ENCODE measurements around the gene ADSS2.
A peak's percentile ranks its signal among the peaks of the same experiment; 100 is the strongest.

Gene ADSS2

GRCh38 chr1:244445320-244446181, 6.2 kb downstream of the ADSS2 start:
- Histone ChIP-seq H3K79me2 (ENCODE audit: control insufficient read depth, insufficient read depth, low read length, unreplicated experiment) (peaks cover 85% of the 10 kb centered on the region), H3K27me3 (ENCODE audit: insufficient read depth, low read length) (no peaks in the 10 kb centered on the region), H3K27ac (ENCODE audit: low read depth, low read length) (peak overlapping the region; percentile 53), H3K36me3 (ENCODE audit: insufficient read depth, low read length) (peaks cover 3% of the 10 kb centered on the region; the same call in 1 of the 2 replicates), H3K4me1 (ENCODE audit: control insufficient read depth, insufficient read depth, low read length, unreplicated experiment) (peaks cover 47% of the 10 kb centered on the region), H3K4me3 (ENCODE audit: low read depth, low read length) (0 out of 2 replicates have a peak overlapping the region, but pooled peaks have one; percentile 33), H2AFZ (ENCODE audit: low read length, unreplicated experiment) (no peak overlapping the region)

- Histone ChIP-seq H2AFZ (ENCODE audit: low read length, unreplicated experiment) (no peak overlapping the region), H3K4me3 (ENCODE audit: low read depth, low read length) (no peak overlapping the region), H3K36me3 (ENCODE audit: insufficient read depth, low read length) (peaks cover 3% of the 10 kb centered on the region; the same call in 1 of the 2 replicates), H3K4me1 (ENCODE audit: control insufficient read depth, insufficient read depth, low read length, unreplicated experiment) (peaks cover 43% of the 10 kb centered on the region), H3K27me3 (ENCODE audit: insufficient read depth, low read length) (no peaks in the 10 kb centered on the region), H3K27ac (ENCODE audit: low read depth, low read length) (0 out of 2 replicates have a peak overlapping the region, but pooled peaks have one; percentile 53), H3K79me2 (ENCODE audit: control insufficient read depth, insufficient read depth, low read length, unreplicated experiment) (peaks cover 82% of the 10 kb centered on the region)
Observed at GRCh38 chr1:244444854-244445253, 6.9 kb downstream of the ADSS2 start.

- H2AFZ ChIP-seq (ENCODE audit: low read length, unreplicated experiment) = no peak overlapping the region
- no peaks in the 10 kb centered on the region for H3K27me3 ChIP-seq (ENCODE audit: insufficient read depth, low read length)
- peaks cover 77% of the 10 kb centered on the region for H3K79me2 ChIP-seq (ENCODE audit: control insufficient read depth, insufficient read depth, low read length, unreplicated experiment)
- no peak overlapping the region for H3K27ac ChIP-seq (ENCODE audit: low read depth, low read length)
- peaks cover 3% of the 10 kb centered on the region; the same call in 1 of the 2 replicates for H3K36me3 ChIP-seq (ENCODE audit: insufficient read depth, low read length)
- H3K4me1 ChIP-seq (ENCODE audit: control insufficient read depth, insufficient read depth, low read length, unreplicated experiment) = peaks cover 39% of the 10 kb centered on the region
- H3K4me3 ChIP-seq (ENCODE audit: low read depth, low read length) = no peak overlapping the region
Observed at GRCh38 chr1:244442850-244443249, 8.9 kb downstream of the ADSS2 start.

- 0 out of 2 replicates have a peak, but pooled peaks cover 3% of the 10 kb centered on the region for H3K36me3 ChIP-seq (ENCODE audit: insufficient read depth, low read length)
Observed at GRCh38 chr1:244439391-244440032, 12.2 kb downstream of the ADSS2 start.

GRCh38 chr1:244437086-244437468, 14.6 kb downstream of the ADSS2 start:
- Histone ChIP-seq H3K4me3 (ENCODE audit: low read depth, low read length) (peak overlapping the region; percentile 52; the same call in 1 of the 2 replicates), H3K36me3 (ENCODE audit: insufficient read depth, low read length) (peaks cover 5% of the 10 kb centered on the region), H3K27me3 (ENCODE audit: insufficient read depth, low read length) (no peaks in the 10 kb centered on the region), H3K79me2 (ENCODE audit: control insufficient read depth, insufficient read depth, low read length, unreplicated experiment) (peaks cover 30% of the 10 kb centered on the region), H2AFZ (ENCODE audit: low read length, unreplicated experiment) (no peak overlapping the region), H3K4me1 (ENCODE audit: control insufficient read depth, insufficient read depth, low read length, unreplicated experiment) (peaks cover 38% of the 10 kb centered on the region), H3K27ac (ENCODE audit: low read depth, low read length) (peak overlapping the region; percentile 97)

More at GRCh38 chr1:244439391-244440032, 12.2 kb downstream of the ADSS2 start:
- H3K27ac ChIP-seq (ENCODE audit: low read depth, low read length) = no peak overlapping the region
- H2AFZ ChIP-seq (ENCODE audit: low read length, unreplicated experiment) = no peak overlapping the region
- peaks cover 50% of the 10 kb centered on the region for H3K79me2 ChIP-seq (ENCODE audit: control insufficient read depth, insufficient read depth, low read length, unreplicated experiment)
- H3K27me3 ChIP-seq (ENCODE audit: insufficient read depth, low read length) = no peaks in the 10 kb centered on the region
- no peak overlapping the region for H3K4me3 ChIP-seq (ENCODE audit: low read depth, low read length)
- H3K4me1 ChIP-seq (ENCODE audit: control insufficient read depth, insufficient read depth, low read length, unreplicated experiment) = peaks cover 38% of the 10 kb centered on the region

GRCh38 chr1:244436336-244437085, 15.2 kb downstream of the ADSS2 start:
- peaks cover 38% of the 10 kb centered on the region for H3K4me1 ChIP-seq (ENCODE audit: control insufficient read depth, insufficient read depth, low read length, unreplicated experiment)
- peak overlapping the region; percentile 52 for H3K4me3 ChIP-seq (ENCODE audit: low read depth, low read length)
- H3K27ac ChIP-seq (ENCODE audit: low read depth, low read length) = peak overlapping the region; percentile 97
- no peaks in the 10 kb centered on the region for H3K27me3 ChIP-seq (ENCODE audit: insufficient read depth, low read length)
- H2AFZ ChIP-seq (ENCODE audit: low read length, unreplicated experiment) = no peak overlapping the region
- H3K79me2 ChIP-seq (ENCODE audit: control insufficient read depth, insufficient read depth, low read length, unreplicated experiment) = peaks cover 25% of the 10 kb centered on the region
- peaks cover 10% of the 10 kb centered on the region for H3K36me3 ChIP-seq (ENCODE audit: insufficient read depth, low read length)

GRCh38 chr1:244435562-244436205, 16.0 kb downstream of the ADSS2 start:
- Histone ChIP-seq H3K27ac (ENCODE audit: low read depth, low read length) (peak overlapping the region; percentile 97), H2AFZ (ENCODE audit: low read length, unreplicated experiment) (no peak overlapping the region), H3K36me3 (ENCODE audit: insufficient read depth, low read length) (peaks cover 10% of the 10 kb centered on the region), H3K4me3 (ENCODE audit: low read depth, low read length) (peak overlapping the region; percentile 52), H3K79me2 (ENCODE audit: control insufficient read depth, insufficient read depth, low read length, unreplicated experiment) (peaks cover 23% of the 10 kb centered on the region), H3K27me3 (ENCODE audit: insufficient read depth, low read length) (no peaks in the 10 kb centered on the region), H3K4me1 (ENCODE audit: control insufficient read depth, insufficient read depth, low read length, unreplicated experiment) (peaks cover 38% of the 10 kb centered on the region)

- no peak overlapping the region for H3K27ac ChIP-seq (ENCODE audit: low read depth, low read length)
- H3K36me3 ChIP-seq (ENCODE audit: insufficient read depth, low read length) = peaks cover 20% of the 10 kb centered on the region
- H3K79me2 ChIP-seq (ENCODE audit: control insufficient read depth, insufficient read depth, low read length, unreplicated experiment) = peaks cover 8% of the 10 kb centered on the region
- no peak overlapping the region for H2AFZ ChIP-seq (ENCODE audit: low read length, unreplicated experiment)
- H3K4me1 ChIP-seq (ENCODE audit: control insufficient read depth, insufficient read depth, low read length, unreplicated experiment) = peaks cover 11% of the 10 kb centered on the region
- no peaks in the 10 kb centered on the region for H3K27me3 ChIP-seq (ENCODE audit: insufficient read depth, low read length)
- no peak overlapping the region for H3K4me3 ChIP-seq (ENCODE audit: low read depth, low read length)
Observed at GRCh38 chr1:244431166-244431565, 20.5 kb downstream of the ADSS2 start.

- H3K79me2 ChIP-seq (ENCODE audit: control insufficient read depth, insufficient read depth, low read length, unreplicated experiment) = peaks cover 8% of the 10 kb centered on the region
- peaks cover 20% of the 10 kb centered on the region for H3K36me3 ChIP-seq (ENCODE audit: insufficient read depth, low read length)
- no peak overlapping the region for H2AFZ ChIP-seq (ENCODE audit: low read length, unreplicated experiment)
- H3K27me3 ChIP-seq (ENCODE audit: insufficient read depth, low read length) = no peaks in the 10 kb centered on the region
- no peak overlapping the region for H3K27ac ChIP-seq (ENCODE audit: low read depth, low read length)
- no peaks in the 10 kb centered on the region for H3K4me1 ChIP-seq (ENCODE audit: control insufficient read depth, insufficient read depth, low read length, unreplicated experiment)
- no peak overlapping the region for H3K4me3 ChIP-seq (ENCODE audit: low read depth, low read length)
Observed at GRCh38 chr1:244429818-244430217, 21.9 kb downstream of the ADSS2 start.

- Histone ChIP-seq H3K4me3 (ENCODE audit: low read depth, low read length) (no peak overlapping the region), H3K27ac (ENCODE audit: low read depth, low read length) (no peak overlapping the region), H3K4me1 (ENCODE audit: control insufficient read depth, insufficient read depth, low read length, unreplicated experiment) (no peaks in the 10 kb centered on the region), H2AFZ (ENCODE audit: low read length, unreplicated experiment) (no peak overlapping the region), H3K27me3 (ENCODE audit: insufficient read depth, low read length) (no peaks in the 10 kb centered on the region), H3K79me2 (ENCODE audit: control insufficient read depth, insufficient read depth, low read length, unreplicated experiment) (peaks cover 5% of the 10 kb centered on the region), H3K36me3 (ENCODE audit: insufficient read depth, low read length) (peaks cover 26% of the 10 kb centered on the region)
Observed at GRCh38 chr1:244427647-244428046, 24.1 kb downstream of the ADSS2 start.

All from ACC112 (cell line).